A204.1 (cell line): ENCODE measurements around the gene LYRM4.
"Not testable (repeated sequence)": the region's sequence is repeated elsewhere in the genome, so short reads cannot be mapped to it uniquely, and the experiment has no call there.

Experiments used
- FAIRE-seq: peaks from 2 replicates; lab custom pipeline; 2012; peaks lifted over from hg19 to GRCh38; lab: Jason Lieb, UNC

LYRM4 gene

DNA sequence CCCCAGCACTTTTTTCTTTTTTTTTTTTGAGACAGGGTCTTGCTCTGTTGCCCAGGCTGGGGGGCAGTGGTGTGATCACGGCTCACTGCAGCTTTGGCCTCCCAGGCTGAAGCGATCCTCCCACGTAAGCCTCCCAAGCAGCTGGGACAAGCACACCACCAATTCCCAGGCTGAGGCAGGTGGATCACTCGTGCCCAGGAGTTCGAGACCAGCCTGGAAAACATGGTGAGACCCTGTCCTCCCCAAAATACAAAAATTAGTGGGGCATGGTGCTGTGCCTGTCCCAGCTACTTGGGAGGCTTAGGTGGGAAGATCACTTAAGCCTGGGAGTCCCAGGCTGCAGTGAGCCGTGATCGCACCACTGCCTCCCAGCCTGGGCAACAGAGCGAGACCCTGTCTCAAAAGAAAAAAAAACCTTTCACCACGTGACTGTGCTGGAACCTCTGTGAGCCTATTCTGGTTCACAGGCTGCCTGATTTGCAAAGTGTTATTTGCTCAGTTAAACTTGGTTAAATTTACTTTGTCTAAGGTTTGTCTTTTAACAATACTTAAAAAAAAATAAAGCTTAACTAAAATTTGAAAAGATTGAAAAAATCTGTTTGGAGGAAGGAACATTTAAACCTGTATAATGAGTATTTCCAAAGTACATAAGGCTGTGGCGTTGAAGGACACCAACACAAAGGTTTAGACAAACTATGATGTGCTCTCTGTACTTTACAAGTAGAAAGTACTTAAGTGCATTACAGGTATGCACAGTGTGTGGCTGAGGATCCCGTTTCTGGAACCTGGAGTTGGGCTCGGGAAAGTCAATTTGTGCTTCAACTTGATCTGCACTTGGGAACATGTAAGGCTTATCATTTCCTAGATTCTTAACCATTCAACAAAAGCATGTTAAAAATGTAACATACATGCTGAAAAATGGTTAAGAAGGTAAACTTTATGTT is 120.7 kb downstream of the LYRM4 start:
- no peak for FAIRE-seq

DNA sequence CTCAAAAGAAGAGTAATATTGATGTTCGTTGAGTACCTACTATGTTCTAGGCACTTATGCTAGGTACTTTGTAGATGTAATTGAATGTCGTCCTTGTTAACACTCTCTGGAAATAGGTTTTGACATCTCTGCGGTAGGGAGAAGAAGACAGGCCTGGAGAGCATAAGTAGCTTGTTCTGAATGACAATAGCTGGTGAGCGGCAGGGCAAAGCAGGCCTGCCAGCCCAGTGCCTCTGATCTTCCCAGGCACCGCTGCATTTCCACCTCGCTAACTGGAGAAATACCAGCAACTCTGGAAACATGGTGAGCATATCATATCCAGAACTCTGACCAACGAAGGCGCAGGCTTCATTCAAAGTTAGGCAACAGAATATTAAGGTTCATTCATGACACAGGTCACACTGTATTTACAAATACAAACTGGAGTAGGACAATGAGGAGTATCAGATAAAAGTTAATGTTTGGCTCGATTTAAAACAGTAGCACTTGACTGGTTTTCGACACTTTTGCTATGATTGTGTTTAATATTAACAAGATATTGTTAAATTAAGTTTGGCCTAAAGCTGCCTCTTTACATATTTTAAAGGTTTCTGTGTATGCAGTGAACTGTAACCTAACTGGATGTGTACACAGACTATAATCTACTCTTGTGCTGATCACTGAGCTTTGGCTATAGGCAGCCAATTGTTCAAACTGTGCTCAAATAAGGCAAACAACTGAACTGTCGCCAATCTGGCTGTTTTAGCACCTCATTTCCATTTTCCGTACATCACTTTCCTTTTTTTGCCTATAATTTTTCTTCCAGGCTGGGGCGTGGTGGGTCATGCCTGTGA is 121.5 kb downstream of the LYRM4 start:
- no peak for FAIRE-seq

DNA sequence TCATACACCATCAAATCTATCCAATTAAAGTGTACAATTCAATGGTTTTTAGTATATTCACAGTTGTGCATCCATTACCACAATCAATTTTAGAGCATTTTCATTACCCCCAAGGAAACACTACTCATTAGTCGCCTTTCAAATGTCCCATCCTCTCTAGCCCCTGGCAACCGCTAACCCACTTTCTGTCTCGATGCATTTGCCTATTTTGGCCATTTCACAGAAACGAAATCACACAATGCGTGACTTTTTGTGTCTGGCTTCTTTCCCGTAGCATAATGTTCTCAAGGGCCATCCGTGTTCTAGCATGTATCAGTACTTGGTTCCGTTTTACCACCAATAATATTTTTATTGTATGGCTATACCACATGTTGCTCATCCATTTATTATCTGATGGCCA is 123.9 kb downstream of the LYRM4 start:
- no peak for FAIRE-seq

GRCh38 chr6:5135788-5136376 is 124.9 kb downstream of the LYRM4 start:
- FAIRE-seq: no peak

DNA sequence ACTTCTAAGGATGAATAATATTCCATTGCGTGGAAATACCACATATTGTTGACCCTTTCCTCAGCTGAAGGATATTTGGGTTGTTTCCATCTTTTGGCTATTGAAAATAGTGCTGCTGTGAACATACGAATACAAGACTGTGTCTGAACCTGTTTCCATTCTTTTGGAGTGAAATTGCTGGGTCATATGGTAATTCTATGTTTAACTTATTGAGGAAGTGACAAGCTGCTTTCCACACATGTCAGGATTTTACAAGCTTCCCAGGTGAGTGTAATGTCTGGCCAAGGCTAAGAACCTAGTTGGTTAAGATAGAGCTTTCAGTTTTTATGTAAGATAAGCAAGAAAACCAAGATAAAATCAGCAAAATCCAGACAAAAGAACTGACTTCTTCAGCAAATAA is 126.8 kb downstream of the LYRM4 start:
- FAIRE-seq: no peak

- no peak for FAIRE-seq
Observed at GRCh38 chr6:5132731-5133130, 128.0 kb downstream of the LYRM4 start.

DNA sequence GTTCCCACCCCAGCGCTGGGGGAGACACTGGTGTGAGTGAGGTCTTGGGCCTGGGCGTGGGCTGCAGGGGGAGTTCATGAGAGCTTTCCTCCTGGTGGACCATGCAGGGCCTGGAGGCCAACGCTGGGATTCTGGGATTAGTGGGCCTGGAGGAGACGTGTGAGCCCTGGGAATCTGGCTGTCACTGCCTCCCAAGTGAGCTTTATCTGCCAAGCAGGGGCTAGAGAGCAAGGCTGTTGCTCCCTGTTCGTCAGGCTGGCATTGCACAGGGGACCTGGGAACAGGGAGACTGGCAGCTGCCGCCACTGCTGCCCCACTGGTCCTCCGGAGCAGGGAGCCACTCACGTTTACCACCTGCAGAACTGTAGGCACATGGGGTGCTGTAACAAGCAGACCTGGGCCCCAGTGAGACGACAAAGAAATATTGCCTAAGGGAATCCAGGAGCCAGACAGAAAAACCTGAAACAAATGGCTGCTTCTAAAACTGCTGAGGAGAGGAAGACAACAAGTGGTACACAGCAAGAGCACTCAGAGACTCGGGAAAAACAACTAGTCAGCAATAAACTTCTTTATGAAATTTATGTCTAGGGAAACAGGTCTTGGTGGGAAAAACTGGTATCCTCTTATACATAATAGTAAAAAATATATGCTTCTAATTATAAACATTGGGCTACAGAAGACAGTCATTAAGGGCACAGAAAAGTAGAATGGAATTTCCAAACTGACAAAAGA is 130.4 kb downstream of the LYRM4 start:
- FAIRE-seq: no peak

DNA sequence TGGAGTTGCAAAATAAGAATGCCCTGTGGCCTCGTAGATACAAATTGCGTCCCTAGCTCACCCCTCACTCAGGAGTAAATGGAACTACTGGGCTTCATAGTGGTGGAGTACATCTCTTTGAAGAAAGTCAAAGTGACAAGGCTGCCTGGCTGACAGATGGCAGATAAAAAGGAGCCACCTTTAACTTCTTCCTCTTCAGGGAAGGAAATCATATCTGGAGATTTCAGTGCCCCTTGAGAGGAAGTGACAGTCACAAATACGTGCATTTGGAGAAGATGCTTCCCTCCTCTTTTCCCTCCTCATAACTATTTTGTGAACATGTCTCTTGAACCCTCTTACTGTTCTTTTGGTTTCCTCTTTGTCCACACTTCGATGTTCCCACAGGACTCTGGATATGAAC is 132.4 kb downstream of the LYRM4 start:
- FAIRE-seq: no peak

- no peak for FAIRE-seq
Observed at GRCh38 chr6:5127106-5127687, 133.6 kb downstream of the LYRM4 start.

GRCh38 chr6:5126214-5126613 is 134.5 kb downstream of the LYRM4 start:
- no peak for FAIRE-seq

DNA sequence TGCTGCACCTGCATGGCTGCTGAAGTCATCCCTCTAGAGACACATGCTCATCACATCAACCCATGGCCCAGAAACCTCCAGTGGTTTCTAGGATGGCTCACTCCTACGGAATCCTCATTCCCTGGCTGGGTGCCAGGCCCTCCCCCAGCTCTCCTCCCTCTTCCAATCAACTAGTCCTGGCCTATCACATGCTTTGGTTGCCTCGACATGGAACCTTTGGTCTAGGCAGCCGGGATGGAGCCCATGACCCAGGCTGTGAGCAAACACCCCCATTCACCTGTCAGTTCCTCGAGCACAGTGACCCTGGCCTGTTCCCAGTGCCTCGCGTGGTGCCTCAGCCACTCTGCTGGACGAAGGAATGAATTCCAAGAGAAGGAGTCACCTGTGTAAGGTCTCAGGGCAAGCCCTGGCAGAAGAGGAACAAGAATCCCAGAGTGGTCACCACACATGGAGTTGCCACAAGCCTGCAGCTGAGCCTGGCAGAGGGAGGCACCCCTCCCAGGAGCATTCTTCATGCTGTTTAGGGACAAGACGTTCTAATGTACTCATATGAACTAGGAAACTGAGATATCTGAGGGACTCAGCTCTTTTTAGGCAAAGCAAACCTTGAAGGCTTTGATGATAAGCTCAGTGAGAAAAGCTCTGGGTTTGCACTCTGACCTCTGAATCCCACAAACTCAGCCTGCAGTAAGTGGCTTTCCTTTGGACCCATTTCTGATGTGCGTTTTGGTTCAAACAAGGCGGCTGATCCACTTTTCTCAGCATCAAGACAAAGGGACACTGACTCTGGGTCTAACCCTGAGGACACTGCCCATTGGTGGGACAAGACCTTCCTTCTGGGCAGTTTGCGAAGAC is 135.4 kb downstream of the LYRM4 start:
- FAIRE-seq: no peak

DNA sequence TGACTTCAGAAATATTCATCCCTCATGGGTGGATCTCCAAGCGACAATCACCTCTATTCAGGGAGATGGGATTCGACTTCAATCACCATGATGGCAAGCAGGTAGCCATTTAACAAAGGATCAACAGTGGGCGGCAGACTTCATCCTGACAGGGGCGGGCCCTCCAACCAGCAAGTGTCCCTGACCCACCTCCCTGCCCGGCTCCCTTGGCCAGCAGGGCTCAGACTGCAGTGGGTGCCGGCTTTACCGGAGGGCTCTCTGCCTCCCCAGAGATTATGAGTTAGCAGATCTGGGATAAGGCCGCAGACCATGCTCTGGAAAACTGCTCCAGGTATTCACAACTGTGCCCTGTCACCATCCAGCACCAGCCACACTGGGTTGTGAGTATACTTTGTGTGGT is 136.2 kb downstream of the LYRM4 start:
- no peak for FAIRE-seq

DNA sequence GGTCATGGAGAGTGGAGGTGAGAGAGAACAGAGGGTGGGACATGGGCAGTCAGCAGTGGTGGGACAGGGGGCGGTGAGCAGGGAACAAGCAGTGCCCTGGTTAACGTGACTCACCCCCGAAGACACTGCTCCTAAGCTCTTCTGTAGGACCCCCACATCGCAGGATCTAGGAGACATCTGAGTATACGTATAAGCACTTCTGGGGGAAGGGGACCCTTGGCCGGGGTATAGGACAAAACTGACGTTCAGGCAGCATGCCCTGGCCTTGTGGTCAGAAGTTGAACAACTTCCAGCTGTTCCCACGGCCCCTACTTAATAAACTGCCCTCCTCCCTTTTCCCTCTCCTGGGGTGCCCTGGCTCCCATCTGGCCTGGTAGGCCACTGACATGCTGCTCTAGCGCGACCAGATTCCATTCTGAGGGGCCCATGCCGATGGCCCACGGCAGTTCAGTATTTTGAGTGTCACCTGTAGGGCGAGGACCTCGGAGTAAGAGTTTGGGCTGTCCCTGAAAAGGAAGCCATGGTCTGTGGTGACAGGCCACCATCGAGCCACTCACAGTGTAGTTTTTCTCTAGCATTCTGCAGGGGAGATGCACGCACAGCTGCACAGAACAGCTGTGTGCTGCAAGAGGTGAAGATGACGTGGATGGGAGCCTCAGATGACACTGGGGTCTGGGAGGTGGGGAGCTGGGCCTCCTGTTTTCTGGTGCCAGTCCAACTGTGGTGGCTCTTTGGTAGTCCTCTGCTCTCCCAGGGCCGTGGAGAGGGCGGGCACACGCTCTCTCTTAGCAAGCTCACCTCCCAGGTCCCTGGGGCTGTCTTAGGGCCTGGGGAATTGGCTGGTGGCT is 137.2 kb downstream of the LYRM4 start:
- no peak for FAIRE-seq

DNA sequence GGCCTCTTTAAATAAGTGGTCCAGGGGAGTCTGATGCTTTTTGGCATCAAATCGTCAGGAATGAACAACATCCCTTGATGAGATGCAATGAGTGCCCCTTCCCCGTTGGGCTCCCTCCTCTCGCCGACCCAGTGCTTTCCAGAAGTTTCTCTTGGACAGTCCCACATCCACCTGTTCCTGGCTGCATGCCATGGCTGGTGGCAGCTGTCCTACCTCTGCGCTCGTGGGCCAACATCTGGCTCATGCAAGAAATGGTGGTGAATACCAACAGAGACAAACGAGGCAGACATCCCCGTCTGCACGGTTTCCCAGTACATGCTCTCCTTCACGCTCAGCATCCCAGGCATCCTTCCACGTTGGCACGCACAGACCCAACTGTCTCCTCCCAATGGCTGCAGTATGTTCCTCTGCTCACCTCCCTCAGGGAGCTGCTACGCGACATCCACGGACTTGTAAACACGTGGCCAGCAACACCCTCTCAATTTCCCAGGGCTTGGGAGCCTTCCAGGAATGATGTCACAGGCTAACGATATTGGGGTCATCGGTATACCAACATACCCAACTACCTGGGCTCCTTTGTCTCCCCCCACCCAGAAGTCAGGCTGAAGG is 138.1 kb downstream of the LYRM4 start:
- no peak for FAIRE-seq

- no peak for FAIRE-seq
Observed at GRCh38 chr6:5121956-5122355, 138.8 kb downstream of the LYRM4 start.

DNA sequence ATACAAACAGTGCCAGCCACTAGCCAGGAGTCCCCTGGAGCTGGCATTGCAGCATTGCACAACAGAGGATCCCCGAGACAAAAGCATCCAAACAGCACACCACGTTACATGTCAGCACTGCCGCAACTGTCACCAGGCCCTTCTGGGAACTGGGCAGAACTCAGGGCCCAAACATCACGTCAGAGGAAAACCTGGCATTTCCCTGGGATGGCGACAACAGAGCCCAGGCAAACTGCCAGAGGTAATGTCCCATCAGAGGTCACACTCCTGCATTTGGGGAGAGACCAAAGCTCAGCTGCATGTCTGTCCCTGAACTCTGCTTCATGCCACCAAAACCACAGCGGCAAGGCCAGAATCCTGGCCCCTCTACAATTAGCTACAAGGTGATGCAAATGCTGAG is 139.3 kb downstream of the LYRM4 start:
- FAIRE-seq: no peak

DNA sequence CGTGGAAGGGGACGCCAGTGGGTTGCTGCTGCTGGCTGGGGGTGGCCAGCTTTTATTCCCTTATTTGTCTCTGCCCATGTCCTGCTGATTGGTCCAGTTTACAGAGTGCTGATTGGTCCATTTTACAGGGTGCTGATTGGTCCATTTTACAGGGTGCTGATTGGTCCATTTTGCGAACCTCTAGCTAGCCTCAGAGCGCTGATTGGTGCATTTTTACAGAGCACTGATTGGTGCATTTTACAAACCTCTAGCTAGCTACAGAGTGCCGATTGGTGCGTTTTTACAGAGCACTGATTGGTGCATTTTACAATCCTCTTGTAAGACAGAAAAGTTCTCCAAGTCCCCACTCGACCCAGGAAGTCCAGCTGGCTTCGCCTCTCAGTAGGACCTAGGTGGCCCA is 140.2 kb downstream of the LYRM4 start:
- not testable (repeated sequence) for FAIRE-seq

- no peak for FAIRE-seq
Observed at GRCh38 chr6:5120011-5120410, 140.7 kb downstream of the LYRM4 start.
